Fibroblast of skin of abdomen (primary cell): ENCODE results near the gene MAD1L1.
A peak's percentile ranks its signal among the peaks of the same experiment; 100 is the strongest.

Experiments used
- DNase-seq: peaks from one replicate; pipeline ENCODE4 v3.0.0-alpha.2; 2013

The MAD1L1 gene

GRCh38 chr7:2257651-2258050 lies 24.9 kb upstream of the MAD1L1 start:
- DNase-seq, result no peak

- no peak for DNase-seq
Observed at GRCh38 chr7:2257046-2257551, 24.4 kb upstream of the MAD1L1 start.

- no peak for DNase-seq
Observed at GRCh38 chr7:2256306-2257045, 23.7 kb upstream of the MAD1L1 start.

- no peak for DNase-seq
Observed at GRCh38 chr7:2255145-2256139, 22.7 kb upstream of the MAD1L1 start.

GRCh38 chr7:2254429-2255144 lies 21.8 kb upstream of the MAD1L1 start:
- no peak for DNase-seq

- DNase-seq, result no peak
Observed at GRCh38 chr7:2253525-2254244, 20.9 kb upstream of the MAD1L1 start.

- no peak for DNase-seq
Observed at GRCh38 chr7:2253021-2253420, 20.3 kb upstream of the MAD1L1 start.

- DNase-seq, result no peak
Observed at GRCh38 chr7:2251841-2252771, 19.4 kb upstream of the MAD1L1 start.

- no peak for DNase-seq
Observed at GRCh38 chr7:2251381-2251780, 18.6 kb upstream of the MAD1L1 start.

GRCh38 chr7:2249744-2250323 lies 17.1 kb upstream of the MAD1L1 start:
- no peak for DNase-seq

- peak; percentile 93 for DNase-seq
Observed at GRCh38 chr7:2248984-2249694, 16.4 kb upstream of the MAD1L1 start.

- DNase-seq, result no peak
Observed at GRCh38 chr7:2247141-2247995, 14.6 kb upstream of the MAD1L1 start.

GRCh38 chr7:2245883-2246675 lies 13.3 kb upstream of the MAD1L1 start:
- no peak for DNase-seq

GRCh38 chr7:2244404-2244995 lies 11.8 kb upstream of the MAD1L1 start:
- no peak for DNase-seq

GRCh38 chr7:2243458-2243857 lies 10.7 kb upstream of the MAD1L1 start:
- no peak for DNase-seq

- no peak for DNase-seq
Observed at GRCh38 chr7:2242541-2243429, 10.0 kb upstream of the MAD1L1 start.
